Mammary epithelial cell (primary cell): Measurements from ENCODE around the gene ITPR2.

Experiments used
- CTCF ChIP-seq, 2 donors: IDR thresholded peaks in 1 of 2; conservative IDR thresholded peaks in 1 of 2; 2 replicates each; pipeline ENCODE4 v1.5.1; 2011 to 2012; ENCODE audit warnings: inconsistent platforms in 2 of 2, low read length in 2 of 2, mild to moderate bottlenecking in 2 of 2, control low read depth in 1 of 2, low read depth in 1 of 2; ENCODE audit not compliant: insufficient read depth in 1 of 2; ENCODE audit errors: extremely low read depth in 1 of 2
- EZH2 ChIP-seq: IDR thresholded peaks from 2 replicates; pipeline ENCODE4 v1.6.1; 2012; ENCODE audit warnings: low read length, inconsistent platforms, borderline replicate concordance

GRCh38 chr12:26684101-26684500 is 148.9 kb downstream of the ITPR2 start:
- TF ChIP-seq CTCF (conservative IDR thresholded peaks at IDR 0.05 in 1 of 2, IDR thresholded peaks at IDR 0.05 in 1 of 2; ENCODE audit: extremely low read depth in 1 of 2, insufficient read depth in 1 of 2, low read depth in 1 of 2, low read length in 2 of 2) (no peak), EZH2 (no peak)
